ENCODE data around the gene MEI1.

Gene MEI1

DNA sequence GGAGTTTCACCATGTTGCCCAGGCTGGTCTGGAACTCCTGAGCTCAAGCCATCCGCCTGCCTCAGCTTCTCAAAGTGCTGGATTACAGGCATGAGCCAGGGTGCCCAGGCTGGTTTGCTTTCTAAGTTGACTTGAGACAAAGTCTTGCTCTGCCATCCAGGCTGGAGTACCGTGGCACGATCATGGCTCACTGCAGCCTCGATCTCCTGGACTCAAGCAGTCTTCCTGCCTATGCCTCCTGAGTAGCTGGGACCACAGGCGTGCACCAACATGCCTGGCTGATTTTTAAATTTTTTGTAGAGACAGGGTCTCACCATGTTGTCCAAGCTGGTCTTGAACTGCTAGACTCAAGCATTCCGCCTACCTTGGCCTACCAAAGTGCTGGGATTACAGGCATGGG, 41.6 kb upstream of the MEI1 start:
- H3F3A ChIP-seq (ENCODE audit: low read depth) = no peaks in the 10 kb centered on the region

DNA sequence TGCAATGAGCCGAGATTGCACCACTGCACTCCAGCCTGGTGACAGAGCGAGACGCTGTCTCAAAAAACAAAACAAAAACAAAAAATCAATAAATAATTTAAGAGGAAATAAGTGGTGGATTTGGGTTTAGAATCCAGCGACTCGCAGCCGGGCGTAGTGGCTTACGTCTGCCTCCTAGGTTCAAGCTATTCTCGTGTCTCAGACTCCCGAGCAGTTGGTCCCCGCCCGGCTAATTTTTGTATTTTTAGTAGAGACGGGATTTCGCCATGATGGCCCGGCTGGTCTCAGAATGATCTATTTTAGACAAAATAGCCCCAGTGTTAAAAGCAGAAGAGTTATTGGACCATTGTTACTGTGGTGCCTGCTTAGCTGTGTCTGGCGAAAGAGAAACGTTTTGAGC, 40.4 kb upstream of the MEI1 start:
- H3K9ac ChIP-seq (ENCODE audit: low read depth, low read length, poor library complexity, severe bottlenecking) = no peak overlapping the region
- H3F3A ChIP-seq (ENCODE audit: low read depth) = no peaks in the 10 kb centered on the region
- H3K9me3 ChIP-seq (ENCODE audit: insufficient read depth, low read depth, low read length) = no peaks in the 10 kb centered on the region
- no peaks in the 10 kb centered on the region for H3K79me2 ChIP-seq (ENCODE audit: insufficient read depth, low read length)
- H3K27me3 ChIP-seq (ENCODE audit: insufficient read depth, low read length, poor library complexity, severe bottlenecking) = no peaks in the 10 kb centered on the region
- no peaks in the 10 kb centered on the region for H3K9me2 ChIP-seq (replicated peaks; ENCODE audit: low read depth, low read length)
- peaks cover 98% of the 10 kb centered on the region for H3K36me3 ChIP-seq (ENCODE audit: insufficient read depth, low read length)
- H3K4me1 ChIP-seq (ENCODE audit: insufficient read depth, low read length, poor library complexity, severe bottlenecking) = no peaks in the 10 kb centered on the region
- no peak overlapping the region for H3K4me3 ChIP-seq (ENCODE audit: low read length, poor library complexity, severe bottlenecking)
- TF ChIP-seq, protein P1, sequence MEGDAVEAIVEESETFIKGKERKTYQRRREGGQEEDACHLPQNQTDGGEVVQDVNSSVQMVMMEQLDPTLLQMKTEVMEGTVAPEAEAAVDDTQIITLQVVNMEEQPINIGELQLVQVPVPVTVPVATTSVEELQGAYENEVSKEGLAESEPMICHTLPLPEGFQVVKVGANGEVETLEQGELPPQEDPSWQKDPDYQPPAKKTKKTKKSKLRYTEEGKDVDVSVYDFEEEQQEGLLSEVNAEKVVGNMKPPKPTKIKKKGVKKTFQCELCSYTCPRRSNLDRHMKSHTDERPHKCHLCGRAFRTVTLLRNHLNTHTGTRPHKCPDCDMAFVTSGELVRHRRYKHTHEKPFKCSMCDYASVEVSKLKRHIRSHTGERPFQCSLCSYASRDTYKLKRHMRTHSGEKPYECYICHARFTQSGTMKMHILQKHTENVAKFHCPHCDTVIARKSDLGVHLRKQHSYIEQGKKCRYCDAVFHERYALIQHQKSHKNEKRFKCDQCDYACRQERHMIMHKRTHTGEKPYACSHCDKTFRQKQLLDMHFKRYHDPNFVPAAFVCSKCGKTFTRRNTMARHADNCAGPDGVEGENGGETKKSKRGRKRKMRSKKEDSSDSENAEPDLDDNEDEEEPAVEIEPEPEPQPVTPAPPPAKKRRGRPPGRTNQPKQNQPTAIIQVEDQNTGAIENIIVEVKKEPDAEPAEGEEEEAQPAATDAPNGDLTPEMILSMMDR (conservative IDR thresholded peaks at IDR 0.05; ENCODE audit: low read length) = no peak
- TF ChIP-seq EZH2phosphoT487 (IDR thresholded peaks at IDR 0.05; ENCODE audit: borderline replicate concordance) = no peak
- no peaks in the 10 kb centered on the region for H4K20me1 ChIP-seq (ENCODE audit: insufficient read depth, low read length, poor library complexity, severe bottlenecking)
- no peak overlapping the region for H3K4me2 ChIP-seq (ENCODE audit: low read depth, low read length, poor library complexity, severe bottlenecking)
- no peak overlapping the region for H2AFZ ChIP-seq (ENCODE audit: low read length)

More for the DNA sequence above, 41.6 kb upstream of the MEI1 start:
- no peaks in the 10 kb centered on the region for H3K9me2 ChIP-seq (replicated peaks; ENCODE audit: low read depth, low read length)
- H3K9me3 ChIP-seq (ENCODE audit: insufficient read depth, low read depth, low read length) = no peaks in the 10 kb centered on the region
- peaks cover 98% of the 10 kb centered on the region for H3K36me3 ChIP-seq (ENCODE audit: insufficient read depth, low read length)
- H2AFZ ChIP-seq (ENCODE audit: low read length) = no peak overlapping the region
- H3K79me2 ChIP-seq (ENCODE audit: insufficient read depth, low read length) = no peaks in the 10 kb centered on the region
- H3K4me3 ChIP-seq (ENCODE audit: low read length, poor library complexity, severe bottlenecking) = no peak overlapping the region
- H3K4me2 ChIP-seq (ENCODE audit: low read depth, low read length, poor library complexity, severe bottlenecking) = no peak overlapping the region
- H3K4me1 ChIP-seq (ENCODE audit: insufficient read depth, low read length, poor library complexity, severe bottlenecking) = no peaks in the 10 kb centered on the region
- H3K27me3 ChIP-seq (ENCODE audit: insufficient read depth, low read length, poor library complexity, severe bottlenecking) = no peaks in the 10 kb centered on the region
- TF ChIP-seq EZH2phosphoT487 (IDR thresholded peaks at IDR 0.05; ENCODE audit: borderline replicate concordance) = no peak
- TF ChIP-seq, protein P1 (conservative IDR thresholded peaks at IDR 0.05; ENCODE audit: low read length) = no peak
- peaks cover 3% of the 10 kb centered on the region for H4K20me1 ChIP-seq (ENCODE audit: insufficient read depth, low read length, poor library complexity, severe bottlenecking)
- no peak overlapping the region for H3K9ac ChIP-seq (ENCODE audit: low read depth, low read length, poor library complexity, severe bottlenecking)

DNA sequence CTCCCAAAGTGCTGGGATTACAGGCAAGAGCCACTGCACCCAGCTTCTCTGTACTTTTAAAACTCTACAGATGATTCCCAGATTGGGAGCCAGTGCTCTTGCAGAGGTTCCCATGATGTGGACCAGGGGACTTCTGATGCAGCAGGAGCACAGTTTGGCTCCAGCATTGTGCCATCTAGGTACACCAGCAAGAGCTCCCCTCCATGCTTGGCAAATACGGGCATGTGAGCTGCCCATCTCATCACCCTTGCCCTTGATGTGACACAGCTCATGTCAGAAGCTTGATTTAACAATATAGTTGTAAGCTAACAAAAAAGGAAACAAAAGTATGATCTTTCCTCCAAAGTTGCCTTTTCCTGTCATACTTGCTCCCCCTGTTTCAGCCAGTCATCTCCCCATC, 39.4 kb upstream of the MEI1 start:
- Histone ChIP-seq H3K79me2 (ENCODE audit: insufficient read depth, low read length) (no peaks in the 10 kb centered on the region), H3K4me3 (ENCODE audit: low read length, poor library complexity, severe bottlenecking) (no peak overlapping the region), H3K4me2 (ENCODE audit: low read depth, low read length, poor library complexity, severe bottlenecking) (no peak overlapping the region), H3K27me3 (ENCODE audit: insufficient read depth, low read length, poor library complexity, severe bottlenecking) (no peaks in the 10 kb centered on the region), H3K9me3 (ENCODE audit: insufficient read depth, low read depth, low read length) (no peaks in the 10 kb centered on the region), H3K4me1 (ENCODE audit: insufficient read depth, low read length, poor library complexity, severe bottlenecking) (no peaks in the 10 kb centered on the region), H3F3A (ENCODE audit: low read depth) (no peaks in the 10 kb centered on the region), H3K9ac (ENCODE audit: low read depth, low read length, poor library complexity, severe bottlenecking) (no peak overlapping the region), H4K20me1 (ENCODE audit: insufficient read depth, low read length, poor library complexity, severe bottlenecking) (no peaks in the 10 kb centered on the region), H2AFZ (ENCODE audit: low read length) (no peak overlapping the region), H3K9me2 (replicated peaks; ENCODE audit: low read depth, low read length) (no peaks in the 10 kb centered on the region), H3K36me3 (ENCODE audit: insufficient read depth, low read length) (peaks cover 98% of the 10 kb centered on the region)
- TF ChIP-seq EZH2phosphoT487 (IDR thresholded peaks at IDR 0.05; ENCODE audit: borderline replicate concordance) = no peak
- TF ChIP-seq, protein P1 (conservative IDR thresholded peaks at IDR 0.05; ENCODE audit: low read length) = no peak

Measured in Loucy (cell line).